Caco-2 (cell line): Measurements from ENCODE around the gene ARFGAP1. TPM values are rescaled to one million over a fixed set of nuclear protein-coding genes. Genes with fewer than 3 reads are reported as not detected.

Source experiments
- BruUV-seq: library from RNA; stranded (reverse); fragments of 400-500 nt; replicated peaks from 2 replicates; lab custom pipeline; 2021; lab: Mats Ljungman, UMichigan
- CTCF ChIA-PET: fragments of 300-600 bp; sonication (Branson Sonifier 250); formaldehyde crosslinking; loops from one replicate; lab custom pipeline; 2022; ENCODE audit warnings: antibody characterized with exemption; lab: Charles Lee
- POLR2A ChIA-PET: fragments of 300-600 bp; sonication (Branson Sonifier 250); formaldehyde crosslinking; loops from one replicate; lab custom pipeline; 2022; ENCODE audit warnings: antibody characterized with exemption; lab: Charles Lee
- DNase-seq, 2 experiments: peaks; one replicate each; pipeline versions ENCODE4 v3.0.0 to v3.0.0-alpha.2; 2020 to 2022
- H3K27me3 ChIP-seq: replicated peaks from 2 replicates; pipeline ENCODE4 v1.6.0; 2011; ENCODE audit warnings: low read length; ENCODE audit not compliant: control insufficient read depth, insufficient read depth
- H3K36me3 ChIP-seq: 2 replicates; pipeline ENCODE4 v1.5.1; 2011; ENCODE audit warnings: low read length; ENCODE audit not compliant: control insufficient read depth, insufficient read depth
- H3K4me1 ChIP-seq: fragments of 250-450 bp; sonication (Bioruptor Pico); 2 replicates; pipeline ENCODE4 v1.5.1; 2020; ENCODE audit warnings: mild to moderate bottlenecking
- H3K4me3 ChIP-seq: 2 replicates; pipeline ENCODE4 v1.5.1; 2011; ENCODE audit warnings: low read depth, mild to moderate bottlenecking, control low read depth, low read length
- H3K9me3 ChIP-seq: fragments of 250-450 bp; sonication (Bioruptor Pico); 2 replicates; pipeline ENCODE4 v1.5.1; 2020; ENCODE audit warnings: mild to moderate bottlenecking, moderate library complexity
- H3K27ac Mint-ChIP-seq: one replicate; pipeline ENCODE4 v1.8.0; 2022; ENCODE audit warnings: mixed read lengths; ENCODE audit not compliant: unreplicated experiment
- H3K27me3 Mint-ChIP-seq: one replicate; pipeline ENCODE4 v1.8.0; 2022; ENCODE audit warnings: mixed read lengths; ENCODE audit not compliant: insufficient read depth, unreplicated experiment
- H3K36me3 Mint-ChIP-seq: one replicate; pipeline ENCODE4 v1.8.0; 2022; ENCODE audit warnings: mild to moderate bottlenecking, mixed read lengths; ENCODE audit not compliant: insufficient read depth, unreplicated experiment
- H3K4me1 Mint-ChIP-seq: one replicate; pipeline ENCODE4 v1.8.0; 2022; ENCODE audit warnings: low read depth, mixed read lengths; ENCODE audit not compliant: unreplicated experiment
- H3K4me3 Mint-ChIP-seq: one replicate; pipeline ENCODE4 v1.8.0; 2022; ENCODE audit warnings: mild to moderate bottlenecking, moderate library complexity, mixed read lengths; ENCODE audit not compliant: unreplicated experiment
- H3K9me3 Mint-ChIP-seq: one replicate; pipeline ENCODE4 v1.8.0; 2022; ENCODE audit warnings: mixed read lengths; ENCODE audit not compliant: unreplicated experiment
- CTCF ChIP-seq, 2 experiments: fragments of 200-600 bp in 1 of 2; IDR thresholded peaks; 1 replicate in 1 of 2; 2 replicates in 1 of 2; pipeline versions ENCODE4 v1.5.1 to v1.8.0; 2011 to 2022; ENCODE audit warnings: antibody characterized with exemption in 1 of 2, control low read depth in 1 of 2, inconsistent platforms in 1 of 2, low read depth in 1 of 2, low read length in 1 of 2, mild to moderate bottlenecking in 1 of 2, moderate library complexity in 1 of 2; ENCODE audit not compliant: insufficient read depth in 1 of 2, severe bottlenecking in 1 of 2, unreplicated experiment in 1 of 2
- intact Hi-C: fragments of 100-400 bp; cut with micrococcal nuclease; formaldehyde crosslinking; loops from one replicate; pipeline ENCODE4 v1.10.0; 2022; ENCODE audit not compliant: unreplicated experiment
- total RNA-seq: library from RNA; stranded (reverse); gene quantifications from 2 replicates; pipeline ENCODE4 v1.2.3, GENCODE V29; 2022

The ARFGAP1 gene
- total RNA-seq, 1 experiment from 2014 or later: 275 TPM

GRCh38 chr20:63226042-63226943 lies 46.3 kb upstream of the ARFGAP1 start:
- H3K27ac Mint-ChIP-seq: no peak overlapping the region
- Histone ChIP-seq H3K27me3 (no peaks in the 10 kb centered on the region), H3K36me3 (no peaks in the 10 kb centered on the region), H3K9me3 (no peaks in the 10 kb centered on the region), H3K4me3 (no peak overlapping the region), H3K4me1 (peaks cover 23% of the 10 kb centered on the region)
- CTCF ChIA-PET: interaction anchor here (0.7 to 4.3 kb wide), 6 partner anchors 8 to 289 kb away, joined by 3 to 122 read pairs (median 8); partner anchors contain the start of gene BIRC7
- no TSS peak for BruUV-seq
- no peaks in the 10 kb centered on the region for H3K36me3 Mint-ChIP-seq
- intact Hi-C loops: no loop called here
- no peak for DNase-seq
- H3K4me1 Mint-ChIP-seq: peaks cover 7% of the 10 kb centered on the region
- no peaks in the 10 kb centered on the region for H3K27me3 Mint-ChIP-seq
- TF ChIP-seq CTCF (IDR thresholded peaks at IDR 0.05; ENCODE audit: insufficient read depth in 1 of 2, low read depth in 1 of 2, low read length in 1 of 2, severe bottlenecking in 1 of 2, unreplicated experiment in 1 of 2): no peak
- POLR2A ChIA-PET: interaction anchor here (0.6 kb wide), 1 partner anchor 704 kb away, joined by 12 read pairs; no protein-coding TSS in a partner anchor
- H3K4me3 Mint-ChIP-seq: no peak overlapping the region
- H3K9me3 Mint-ChIP-seq: no peaks in the 10 kb centered on the region

- H3K27ac Mint-ChIP-seq: no peak overlapping the region
- no peak for DNase-seq
- no peaks in the 10 kb centered on the region for H3K27me3 Mint-ChIP-seq
- ChIA-PET CTCF (interaction anchor here (0.6 to 0.7 kb wide), 3 partner anchors 70 to 290 kb away, joined by 3 to 8 read pairs (median 7); no protein-coding TSS in a partner anchor), POLR2A (interaction anchor here (0.6 kb wide), 1 partner anchor 705 kb away, joined by 12 read pairs; no protein-coding TSS in a partner anchor)
- H3K27me3 ChIP-seq: no peaks in the 10 kb centered on the region
- no peaks in the 10 kb centered on the region for H3K9me3 Mint-ChIP-seq
- intact Hi-C loops: no loop called here
- H3K36me3 ChIP-seq: no peaks in the 10 kb centered on the region
- H3K36me3 Mint-ChIP-seq: no peaks in the 10 kb centered on the region
- BruUV-seq: no TSS peak
- H3K4me1 ChIP-seq: peaks cover 32% of the 10 kb centered on the region
- no peak for TF ChIP-seq CTCF (IDR thresholded peaks at IDR 0.05; ENCODE audit: insufficient read depth in 1 of 2, low read depth in 1 of 2, low read length in 1 of 2, severe bottlenecking in 1 of 2, unreplicated experiment in 1 of 2)
- no peak overlapping the region for H3K4me3 Mint-ChIP-seq
- no peaks in the 10 kb centered on the region for H3K9me3 ChIP-seq
- H3K4me1 Mint-ChIP-seq: peaks cover 13% of the 10 kb centered on the region
- H3K4me3 ChIP-seq: no peak overlapping the region
Measured at GRCh38 chr20:63227260-63227659, 45.4 kb upstream of the ARFGAP1 start.

GRCh38 chr20:63228806-63229205 lies 43.8 kb upstream of the ARFGAP1 start:
- CTCF ChIA-PET: no interaction called here
- TF ChIP-seq CTCF (IDR thresholded peaks at IDR 0.05; ENCODE audit: insufficient read depth in 1 of 2, low read depth in 1 of 2, low read length in 1 of 2, severe bottlenecking in 1 of 2, unreplicated experiment in 1 of 2): no peak
- intact Hi-C loops: no loop called here
- H3K36me3 ChIP-seq: no peaks in the 10 kb centered on the region
- Mint-ChIP-seq H3K36me3 (no peaks in the 10 kb centered on the region), H3K4me3 (no peak overlapping the region), H3K27ac (no peak overlapping the region), H3K9me3 (no peaks in the 10 kb centered on the region), H3K4me1 (peaks cover 17% of the 10 kb centered on the region), H3K27me3 (no peaks in the 10 kb centered on the region)
- POLR2A ChIA-PET: no interaction called here
- H3K27me3 ChIP-seq: no peaks in the 10 kb centered on the region
- BruUV-seq: no TSS peak
- no peak overlapping the region for H3K4me3 ChIP-seq
- H3K4me1 ChIP-seq: peaks cover 42% of the 10 kb centered on the region
- no peaks in the 10 kb centered on the region for H3K9me3 ChIP-seq
- DNase-seq: no peak
